ENCODE results near the gene ARHGAP24.

ARHGAP24 gene

DNA sequence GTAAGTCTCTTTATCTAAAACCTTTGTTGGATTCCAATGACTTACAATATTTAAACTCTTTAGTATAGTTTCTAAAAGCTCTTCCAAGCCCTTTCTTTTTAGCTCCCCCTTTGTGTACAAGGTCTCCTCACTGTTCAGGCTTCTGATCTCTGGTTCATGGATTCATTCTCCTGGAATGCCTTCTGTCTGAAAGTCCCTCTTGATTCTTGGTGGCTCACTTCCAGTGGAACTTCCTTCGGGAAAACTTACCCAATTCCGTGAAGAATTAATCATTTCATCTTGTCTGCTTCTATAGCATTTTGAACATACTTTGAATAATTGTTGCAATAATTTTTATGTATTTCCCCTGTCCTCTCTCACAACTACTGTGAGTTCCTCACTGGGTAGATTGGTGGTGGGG lies 3.6 kb downstream of the ARHGAP24 start:
- TF ChIP-seq, protein P1, sequence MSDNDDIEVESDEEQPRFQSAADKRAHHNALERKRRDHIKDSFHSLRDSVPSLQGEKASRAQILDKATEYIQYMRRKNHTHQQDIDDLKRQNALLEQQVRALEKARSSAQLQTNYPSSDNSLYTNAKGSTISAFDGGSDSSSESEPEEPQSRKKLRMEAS (IDR thresholded peaks at IDR 0.05), result no peak
- TF ChIP-seq EGR1 (IDR thresholded peaks at IDR 0.05) (no peak), RAD21 (IDR thresholded peaks at IDR 0.05; ENCODE audit: low read depth) (no peak), CREB1 (IDR thresholded peaks at IDR 0.05; ENCODE audit: low read depth) (no peak), EP300 (IDR thresholded peaks at IDR 0.05; ENCODE audit: borderline replicate concordance) (no peak), TAF1 (IDR thresholded peaks at IDR 0.05; ENCODE audit: low read depth) (no peak), NFIC (IDR thresholded peaks at IDR 0.05) (no peak), FOXM1 (IDR thresholded peaks at IDR 0.05; ENCODE audit: borderline replicate concordance, low read depth) (no peak), CEBPB (IDR thresholded peaks at IDR 0.05) (no peak), TEAD4 (IDR thresholded peaks at IDR 0.05) (no peak), YY1 (IDR thresholded peaks at IDR 0.05; ENCODE audit: low read depth) (no peak)
- TF ChIP-seq, protein P2, sequence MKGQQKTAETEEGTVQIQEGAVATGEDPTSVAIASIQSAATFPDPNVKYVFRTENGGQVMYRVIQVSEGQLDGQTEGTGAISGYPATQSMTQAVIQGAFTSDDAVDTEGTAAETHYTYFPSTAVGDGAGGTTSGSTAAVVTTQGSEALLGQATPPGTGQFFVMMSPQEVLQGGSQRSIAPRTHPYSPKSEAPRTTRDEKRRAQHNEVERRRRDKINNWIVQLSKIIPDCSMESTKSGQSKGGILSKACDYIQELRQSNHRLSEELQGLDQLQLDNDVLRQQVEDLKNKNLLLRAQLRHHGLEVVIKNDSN (IDR thresholded peaks at IDR 0.05), result no peak

DNA sequence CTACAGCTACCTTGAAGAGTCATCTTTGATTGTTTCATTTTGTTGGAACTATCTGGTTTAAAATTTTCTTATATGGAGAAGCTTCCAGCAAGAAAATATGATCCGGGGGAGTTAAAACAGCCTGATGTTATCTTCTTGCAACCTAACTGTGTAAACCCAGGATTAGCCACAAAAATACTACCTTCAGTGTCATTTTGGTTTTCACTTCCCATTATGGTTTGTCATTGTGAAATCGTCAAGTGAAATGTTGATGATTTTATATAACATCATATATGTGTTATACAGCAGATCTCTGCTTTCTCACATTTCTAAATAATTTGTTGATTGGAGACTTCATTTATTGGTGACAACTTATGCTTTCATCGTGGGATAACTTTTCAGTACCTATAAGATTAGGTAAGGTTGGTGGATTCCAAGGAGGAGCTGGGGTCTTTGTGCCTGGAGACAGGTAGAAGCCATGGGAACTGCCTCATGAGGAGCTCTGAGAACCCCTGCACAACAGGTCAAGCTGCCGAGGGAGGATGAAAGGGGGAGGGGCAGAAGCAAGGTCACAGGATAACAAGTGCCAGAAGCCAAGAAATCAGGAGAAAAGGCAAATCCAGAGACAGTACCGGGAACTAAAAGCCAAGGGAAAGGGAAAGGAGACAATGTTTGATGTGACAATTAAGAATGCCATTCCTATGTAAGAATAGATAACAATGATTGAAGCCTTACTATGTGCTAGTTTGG lies 7.2 kb downstream of the ARHGAP24 start:
- TF ChIP-seq YY1 (IDR thresholded peaks at IDR 0.05; ENCODE audit: low read depth) (no peak), CEBPB (IDR thresholded peaks at IDR 0.05) (no peak), TCF12 (IDR thresholded peaks at IDR 0.05; ENCODE audit: low read depth) (no peak), ZBTB7A (IDR thresholded peaks at IDR 0.05; ENCODE audit: low read depth) (no peak), FOXM1 (IDR thresholded peaks at IDR 0.05; ENCODE audit: borderline replicate concordance, low read depth) (no peak), TAF1 (IDR thresholded peaks at IDR 0.05; ENCODE audit: low read depth) (no peak), EP300 (IDR thresholded peaks at IDR 0.05; ENCODE audit: borderline replicate concordance) (no peak)
- TF ChIP-seq, protein P3, sequence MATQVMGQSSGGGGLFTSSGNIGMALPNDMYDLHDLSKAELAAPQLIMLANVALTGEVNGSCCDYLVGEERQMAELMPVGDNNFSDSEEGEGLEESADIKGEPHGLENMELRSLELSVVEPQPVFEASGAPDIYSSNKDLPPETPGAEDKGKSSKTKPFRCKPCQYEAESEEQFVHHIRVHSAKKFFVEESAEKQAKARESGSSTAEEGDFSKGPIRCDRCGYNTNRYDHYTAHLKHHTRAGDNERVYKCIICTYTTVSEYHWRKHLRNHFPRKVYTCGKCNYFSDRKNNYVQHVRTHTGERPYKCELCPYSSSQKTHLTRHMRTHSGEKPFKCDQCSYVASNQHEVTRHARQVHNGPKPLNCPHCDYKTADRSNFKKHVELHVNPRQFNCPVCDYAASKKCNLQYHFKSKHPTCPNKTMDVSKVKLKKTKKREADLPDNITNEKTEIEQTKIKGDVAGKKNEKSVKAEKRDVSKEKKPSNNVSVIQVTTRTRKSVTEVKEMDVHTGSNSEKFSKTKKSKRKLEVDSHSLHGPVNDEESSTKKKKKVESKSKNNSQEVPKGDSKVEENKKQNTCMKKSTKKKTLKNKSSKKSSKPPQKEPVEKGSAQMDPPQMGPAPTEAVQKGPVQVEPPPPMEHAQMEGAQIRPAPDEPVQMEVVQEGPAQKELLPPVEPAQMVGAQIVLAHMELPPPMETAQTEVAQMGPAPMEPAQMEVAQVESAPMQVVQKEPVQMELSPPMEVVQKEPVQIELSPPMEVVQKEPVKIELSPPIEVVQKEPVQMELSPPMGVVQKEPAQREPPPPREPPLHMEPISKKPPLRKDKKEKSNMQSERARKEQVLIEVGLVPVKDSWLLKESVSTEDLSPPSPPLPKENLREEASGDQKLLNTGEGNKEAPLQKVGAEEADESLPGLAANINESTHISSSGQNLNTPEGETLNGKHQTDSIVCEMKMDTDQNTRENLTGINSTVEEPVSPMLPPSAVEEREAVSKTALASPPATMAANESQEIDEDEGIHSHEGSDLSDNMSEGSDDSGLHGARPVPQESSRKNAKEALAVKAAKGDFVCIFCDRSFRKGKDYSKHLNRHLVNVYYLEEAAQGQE (IDR thresholded peaks at IDR 0.05; ENCODE audit: low read depth), result no peak
- TF ChIP-seq, protein P2 (IDR thresholded peaks at IDR 0.05), result no peak

DNA sequence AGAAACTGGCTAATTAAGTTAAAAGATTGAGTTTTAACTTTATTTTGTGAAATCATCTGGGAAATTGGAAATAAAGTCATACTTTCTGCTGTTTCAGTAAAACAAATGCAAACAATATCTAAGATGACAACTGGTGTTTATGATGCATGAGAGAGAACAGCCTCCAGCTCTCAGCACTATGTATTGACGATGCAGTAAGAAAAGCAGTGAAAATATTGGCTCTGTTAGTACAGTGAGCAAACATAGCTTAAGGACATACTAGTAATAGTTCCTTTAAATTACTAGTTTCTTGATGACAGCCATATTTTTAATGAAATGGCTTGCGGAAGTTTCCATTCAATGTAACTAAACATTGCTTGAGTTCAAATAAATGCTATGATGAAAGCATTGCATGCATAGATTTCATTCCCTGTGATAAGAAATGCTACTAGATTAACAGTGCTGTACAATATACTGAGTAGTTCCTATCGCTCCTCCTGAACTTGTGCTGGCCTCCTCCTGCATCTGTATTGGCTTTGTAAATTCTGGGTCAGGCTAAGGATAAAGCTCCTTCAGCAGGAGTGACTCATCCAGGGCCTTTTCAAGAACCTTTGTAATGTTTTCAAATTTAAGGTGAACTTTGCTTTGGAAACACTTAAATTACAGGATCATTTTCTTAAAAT lies 11.6 kb downstream of the ARHGAP24 start:
- TF ChIP-seq EGR1 (IDR thresholded peaks at IDR 0.05) (no peak), NFIC (IDR thresholded peaks at IDR 0.05) (no peak), YY1 (IDR thresholded peaks at IDR 0.05; ENCODE audit: low read depth) (no peak), CREB1 (IDR thresholded peaks at IDR 0.05; ENCODE audit: low read depth) (no peak), CEBPB (IDR thresholded peaks at IDR 0.05) (no peak), ZBTB7A (IDR thresholded peaks at IDR 0.05; ENCODE audit: low read depth) (no peak), FOXM1 (IDR thresholded peaks at IDR 0.05; ENCODE audit: borderline replicate concordance, low read depth) (no peak), TCF12 (IDR thresholded peaks at IDR 0.05; ENCODE audit: low read depth) (no peak), EP300 (IDR thresholded peaks at IDR 0.05; ENCODE audit: borderline replicate concordance) (no peak), TEAD4 (IDR thresholded peaks at IDR 0.05) (no peak), TAF1 (IDR thresholded peaks at IDR 0.05; ENCODE audit: low read depth) (no peak), RAD21 (IDR thresholded peaks at IDR 0.05; ENCODE audit: low read depth) (no peak)
- TF ChIP-seq, protein P1 (IDR thresholded peaks at IDR 0.05), result no peak
- TF ChIP-seq, protein P3 (IDR thresholded peaks at IDR 0.05; ENCODE audit: low read depth), result no peak

DNA sequence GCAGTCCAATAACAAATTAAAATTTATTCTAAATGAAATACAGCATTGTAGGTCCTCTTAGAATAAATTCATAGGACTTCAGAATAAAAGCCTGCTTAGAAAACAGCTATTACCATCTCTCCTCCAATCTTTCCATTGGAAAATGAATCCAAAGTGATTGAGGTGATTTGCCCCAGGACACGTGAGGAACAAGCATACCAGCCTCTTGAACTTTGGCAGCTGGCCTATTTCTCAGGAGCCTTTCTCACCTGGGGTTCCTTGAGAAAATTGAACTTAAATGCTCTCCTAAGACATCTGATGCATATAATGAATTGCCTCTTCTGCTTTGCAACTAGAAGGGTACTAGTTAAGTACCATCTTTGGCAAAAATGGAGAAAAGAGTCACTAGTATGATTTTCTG lies 13.5 kb downstream of the ARHGAP24 start:
- TF ChIP-seq TEAD4 (IDR thresholded peaks at IDR 0.05) (no peak), NFIC (IDR thresholded peaks at IDR 0.05) (no peak), TAF1 (IDR thresholded peaks at IDR 0.05; ENCODE audit: low read depth) (no peak), EGR1 (IDR thresholded peaks at IDR 0.05) (no peak), EP300 (IDR thresholded peaks at IDR 0.05; ENCODE audit: borderline replicate concordance) (no peak), RAD21 (IDR thresholded peaks at IDR 0.05; ENCODE audit: low read depth) (no peak), CREB1 (IDR thresholded peaks at IDR 0.05; ENCODE audit: low read depth) (no peak), ZBTB7A (IDR thresholded peaks at IDR 0.05; ENCODE audit: low read depth) (no peak)

DNA sequence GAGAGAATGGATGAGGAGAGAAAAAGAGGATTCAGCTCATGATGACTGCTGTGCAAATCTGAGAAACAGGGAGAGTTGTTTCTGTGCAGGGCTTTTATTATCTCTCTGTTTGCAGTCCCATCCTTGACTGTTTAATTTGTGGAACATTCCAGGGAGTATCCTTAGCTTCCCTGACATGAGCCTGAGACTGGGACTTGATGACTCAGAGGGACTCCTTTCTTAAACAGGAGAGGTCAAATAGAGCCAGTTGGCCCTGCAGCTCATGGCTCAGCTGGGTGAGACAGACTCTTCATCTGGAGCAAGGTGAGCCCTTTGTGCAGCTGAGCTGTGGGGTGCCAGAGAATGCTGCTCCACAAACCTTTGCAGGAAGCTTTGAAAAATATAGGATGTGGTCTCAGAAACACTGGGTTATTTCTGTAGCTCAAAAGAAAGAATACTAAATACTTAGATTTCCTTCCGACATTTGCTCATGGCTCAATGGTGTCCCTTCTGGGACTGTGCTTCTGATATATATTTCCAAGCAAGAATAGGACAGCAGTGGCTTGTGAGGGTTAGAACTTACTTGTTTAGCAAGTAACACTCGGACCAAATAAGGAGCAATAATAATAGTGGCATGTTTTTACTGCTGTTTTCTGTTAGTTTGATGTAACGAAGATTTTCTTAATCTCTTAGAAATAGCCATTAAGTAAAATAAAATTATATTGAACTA lies 14.5 kb downstream of the ARHGAP24 start:
- no peak for TF ChIP-seq NFIC (IDR thresholded peaks at IDR 0.05)
- no peak for TF ChIP-seq CREB1 (IDR thresholded peaks at IDR 0.05; ENCODE audit: low read depth)
- TF ChIP-seq TAF1 (IDR thresholded peaks at IDR 0.05; ENCODE audit: low read depth), result no peak
- TF ChIP-seq TEAD4 (IDR thresholded peaks at IDR 0.05), result no peak
- TF ChIP-seq ZBTB7A (IDR thresholded peaks at IDR 0.05; ENCODE audit: low read depth), result no peak
- no peak for TF ChIP-seq EP300 (IDR thresholded peaks at IDR 0.05; ENCODE audit: borderline replicate concordance)
- TF ChIP-seq RAD21 (IDR thresholded peaks at IDR 0.05; ENCODE audit: low read depth), result no peak
- TF ChIP-seq CEBPB (IDR thresholded peaks at IDR 0.05), result no peak
- TF ChIP-seq, protein P1 (IDR thresholded peaks at IDR 0.05), result no peak
- TF ChIP-seq, protein P3 (IDR thresholded peaks at IDR 0.05; ENCODE audit: low read depth), result no peak
- no peak for TF ChIP-seq TCF12 (IDR thresholded peaks at IDR 0.05; ENCODE audit: low read depth)
- TF ChIP-seq, protein P2 (IDR thresholded peaks at IDR 0.05), result no peak
- TF ChIP-seq FOXM1 (IDR thresholded peaks at IDR 0.05; ENCODE audit: borderline replicate concordance, low read depth), result no peak
- TF ChIP-seq YY1 (IDR thresholded peaks at IDR 0.05; ENCODE audit: low read depth), result no peak
- TF ChIP-seq EGR1 (IDR thresholded peaks at IDR 0.05), result no peak
